Stomach (tissue), 4 donors: ENCODE results near the gene NPR3.

Experiments
- POLR2A ChIP-seq, 4 donors: fragments of 450-650 bp; IDR thresholded peaks; one replicate each; pipeline ENCODE4 v1.6.1; 2016; ENCODE audit warnings: antibody characterized with exemption in 4 of 4, control low read depth in 2 of 4, mild to moderate bottlenecking in 1 of 4, moderate library complexity in 1 of 4
- POLR2AphosphoS5 ChIP-seq, 3 donors: sonication (generic); formaldehyde crosslinking; IDR thresholded peaks; one replicate each; pipeline ENCODE4 v1.6.1; 2016; ENCODE audit warnings: antibody characterized with exemption in 3 of 3
- TF ChIP-seq, protein P1 (sequence below), 7 experiments: fragments of 450-650 bp in 4 of 7; fragments of 200-600 bp in 3 of 7; sonication (generic) in 3 of 7; IDR thresholded peaks; one replicate each; pipeline ENCODE4 v1.5.1; 2016 to 2019; ENCODE audit warnings: antibody characterized with exemption in 7 of 7, control low read depth in 2 of 7, mild to moderate bottlenecking in 1 of 7

DNA sequence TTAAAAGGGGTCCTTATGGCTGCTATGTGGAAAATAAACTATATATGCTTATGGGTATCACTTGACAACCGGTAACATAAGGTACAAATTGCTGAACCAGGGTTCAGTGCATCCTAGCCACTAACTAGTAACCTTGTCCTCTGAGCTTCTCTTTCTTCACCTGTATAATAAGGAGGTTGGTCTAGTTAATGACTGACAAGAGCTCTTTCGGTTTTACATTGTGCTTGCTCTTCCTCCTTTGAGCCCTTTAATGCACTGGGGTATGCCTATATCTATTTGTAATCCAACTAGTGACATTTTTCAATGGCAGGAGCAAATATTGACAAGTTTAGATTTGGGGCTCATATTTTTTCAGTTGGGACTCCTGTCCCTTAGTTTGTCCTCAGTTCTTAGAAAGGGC is 66.1 kb downstream of the NPR3 start:
- TF ChIP-seq POLR2A (IDR thresholded peaks at IDR 0.05): no peak
- TF ChIP-seq POLR2AphosphoS5 (IDR thresholded peaks at IDR 0.05): no peak
- TF ChIP-seq, protein P1, sequence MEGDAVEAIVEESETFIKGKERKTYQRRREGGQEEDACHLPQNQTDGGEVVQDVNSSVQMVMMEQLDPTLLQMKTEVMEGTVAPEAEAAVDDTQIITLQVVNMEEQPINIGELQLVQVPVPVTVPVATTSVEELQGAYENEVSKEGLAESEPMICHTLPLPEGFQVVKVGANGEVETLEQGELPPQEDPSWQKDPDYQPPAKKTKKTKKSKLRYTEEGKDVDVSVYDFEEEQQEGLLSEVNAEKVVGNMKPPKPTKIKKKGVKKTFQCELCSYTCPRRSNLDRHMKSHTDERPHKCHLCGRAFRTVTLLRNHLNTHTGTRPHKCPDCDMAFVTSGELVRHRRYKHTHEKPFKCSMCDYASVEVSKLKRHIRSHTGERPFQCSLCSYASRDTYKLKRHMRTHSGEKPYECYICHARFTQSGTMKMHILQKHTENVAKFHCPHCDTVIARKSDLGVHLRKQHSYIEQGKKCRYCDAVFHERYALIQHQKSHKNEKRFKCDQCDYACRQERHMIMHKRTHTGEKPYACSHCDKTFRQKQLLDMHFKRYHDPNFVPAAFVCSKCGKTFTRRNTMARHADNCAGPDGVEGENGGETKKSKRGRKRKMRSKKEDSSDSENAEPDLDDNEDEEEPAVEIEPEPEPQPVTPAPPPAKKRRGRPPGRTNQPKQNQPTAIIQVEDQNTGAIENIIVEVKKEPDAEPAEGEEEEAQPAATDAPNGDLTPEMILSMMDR (IDR thresholded peaks at IDR 0.05): no peak
